Measurements from ENCODE around the gene TBCCD1.
"Not testable (repeated sequence)": the region's sequence is repeated elsewhere in the genome, so short reads cannot be mapped to it uniquely, and the experiment has no call there.

Gene TBCCD1

DNA sequence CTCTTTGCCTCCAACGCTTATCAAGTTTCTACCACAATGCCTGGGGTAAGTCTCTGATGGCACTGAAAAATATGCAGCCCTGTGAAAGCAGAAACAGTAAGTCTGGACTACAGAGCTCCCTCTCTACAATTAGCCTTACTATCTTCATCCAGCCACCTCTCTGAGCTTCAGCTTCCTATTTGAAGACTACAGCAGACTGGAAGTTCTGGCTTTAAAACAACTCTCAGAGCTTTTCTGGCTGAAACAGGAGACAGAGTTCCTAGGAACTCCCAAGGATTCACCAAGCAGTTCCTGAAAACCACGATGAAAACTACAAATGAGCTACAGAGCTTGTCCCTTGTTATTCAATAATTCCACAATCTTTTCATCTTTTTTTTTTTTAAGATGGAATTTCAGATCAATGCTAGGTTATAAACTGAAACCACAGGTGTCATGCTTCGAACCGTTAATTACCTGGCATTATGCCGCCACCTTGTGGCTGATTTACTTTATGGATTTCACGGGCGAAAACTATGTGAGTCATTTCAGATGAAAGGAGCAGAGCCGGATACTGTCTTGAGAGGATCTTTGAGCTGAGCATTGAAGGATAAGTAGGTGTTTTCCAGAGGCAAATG lies 26.8 kb downstream of the TBCCD1 start:
- H3K36me3 ChIP-seq (ENCODE audit: insufficient read depth, low read depth, low read length) = no peaks in the 10 kb centered on the region
- H3K27me3 ChIP-seq (ENCODE audit: insufficient read depth, low read length) = no peaks in the 10 kb centered on the region
- H3K4me1 ChIP-seq (ENCODE audit: insufficient read depth, low read length) = no peaks in the 10 kb centered on the region
- no peak overlapping the region for H3K9ac ChIP-seq (ENCODE audit: low read depth, low read length)
- no peak overlapping the region for H3K27ac ChIP-seq (ENCODE audit: low read length)
- no peak overlapping the region for H3K4me3 ChIP-seq (ENCODE audit: low read length)
- H3K9me3 ChIP-seq (ENCODE audit: insufficient read depth, low read depth, low read length) = no peaks in the 10 kb centered on the region

DNA sequence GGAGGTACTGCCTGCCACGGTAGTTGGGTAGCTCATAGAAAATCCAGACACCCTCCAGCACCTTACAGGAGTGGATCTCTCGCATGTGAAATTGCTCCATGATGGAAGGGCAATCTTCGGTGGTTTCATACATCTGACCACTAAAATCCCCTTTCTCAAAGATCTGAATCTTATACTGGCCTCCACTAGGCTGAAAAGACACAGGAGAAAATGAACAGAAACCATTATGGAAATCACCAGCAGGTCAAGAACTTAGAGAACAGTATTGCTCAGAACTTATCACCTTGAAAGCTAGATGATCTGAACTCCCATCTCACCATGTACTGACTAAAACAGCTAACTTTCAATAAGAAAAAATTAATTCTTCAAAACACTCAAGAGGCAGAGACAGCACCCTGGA lies 28.4 kb downstream of the TBCCD1 start:
- Histone ChIP-seq H3K9ac (ENCODE audit: low read depth, low read length) (no peak overlapping the region), H3K9me3 (ENCODE audit: insufficient read depth, low read depth, low read length) (no peaks in the 10 kb centered on the region), H3K4me1 (ENCODE audit: insufficient read depth, low read length) (no peaks in the 10 kb centered on the region), H3K4me3 (ENCODE audit: low read length) (no peak overlapping the region), H3K36me3 (ENCODE audit: insufficient read depth, low read depth, low read length) (no peaks in the 10 kb centered on the region), H3K27me3 (ENCODE audit: insufficient read depth, low read length) (no peaks in the 10 kb centered on the region), H3K27ac (ENCODE audit: low read length) (no peak overlapping the region)

DNA sequence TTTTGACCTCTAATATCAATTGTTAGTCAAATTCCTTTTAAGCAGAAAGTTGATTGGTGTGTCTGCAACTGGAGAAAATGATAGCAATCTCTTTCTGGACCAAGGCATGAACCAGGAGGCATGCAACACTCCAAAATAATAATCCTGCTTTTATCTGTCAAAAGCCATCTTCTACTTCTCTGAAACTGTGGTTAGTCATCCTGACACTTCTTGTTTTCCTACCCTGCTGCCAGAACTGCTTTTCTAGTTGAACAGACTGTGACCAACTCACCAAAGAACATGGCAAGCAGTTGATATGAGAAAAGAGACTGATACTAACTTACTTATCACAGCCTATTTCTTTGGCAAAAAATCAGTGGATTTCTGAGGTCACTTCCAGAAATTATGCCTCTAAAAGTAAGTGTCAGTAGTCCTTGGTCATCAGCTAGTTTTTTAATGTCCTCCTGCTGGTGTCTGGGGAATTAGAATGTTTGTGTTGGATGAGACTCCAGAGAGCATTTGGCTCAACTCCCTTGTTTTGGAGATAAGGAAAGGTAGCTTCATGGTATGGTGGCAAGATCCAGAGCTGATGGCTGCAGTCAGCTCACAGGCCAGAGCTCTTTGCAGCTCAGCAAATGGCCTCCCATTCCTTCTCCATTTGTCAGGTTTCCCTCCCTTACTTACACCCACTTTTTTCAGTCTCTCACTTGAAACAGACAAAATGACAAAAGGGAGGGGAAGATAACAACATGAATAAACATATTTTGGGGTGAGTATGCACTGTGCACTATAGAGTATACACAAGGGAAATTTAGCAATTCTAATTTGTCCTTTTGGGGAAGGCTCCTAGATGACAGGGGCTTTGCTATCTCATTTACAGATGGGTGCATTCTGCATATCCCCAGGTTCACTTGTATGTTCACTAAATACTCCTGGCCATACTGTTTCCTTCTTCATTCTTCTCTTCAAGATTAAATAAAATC lies 30.0 kb downstream of the TBCCD1 start:
- Histone ChIP-seq H3K27me3 (ENCODE audit: insufficient read depth, low read length) (no peaks in the 10 kb centered on the region), H3K4me3 (ENCODE audit: low read length) (no peak overlapping the region), H3K27ac (ENCODE audit: low read length) (no peak overlapping the region), H3K4me1 (ENCODE audit: insufficient read depth, low read length) (no peaks in the 10 kb centered on the region), H3K36me3 (ENCODE audit: insufficient read depth, low read depth, low read length) (no peaks in the 10 kb centered on the region), H3K9me3 (ENCODE audit: insufficient read depth, low read depth, low read length) (no peaks in the 10 kb centered on the region), H3K9ac (ENCODE audit: low read depth, low read length) (no peak overlapping the region)

DNA sequence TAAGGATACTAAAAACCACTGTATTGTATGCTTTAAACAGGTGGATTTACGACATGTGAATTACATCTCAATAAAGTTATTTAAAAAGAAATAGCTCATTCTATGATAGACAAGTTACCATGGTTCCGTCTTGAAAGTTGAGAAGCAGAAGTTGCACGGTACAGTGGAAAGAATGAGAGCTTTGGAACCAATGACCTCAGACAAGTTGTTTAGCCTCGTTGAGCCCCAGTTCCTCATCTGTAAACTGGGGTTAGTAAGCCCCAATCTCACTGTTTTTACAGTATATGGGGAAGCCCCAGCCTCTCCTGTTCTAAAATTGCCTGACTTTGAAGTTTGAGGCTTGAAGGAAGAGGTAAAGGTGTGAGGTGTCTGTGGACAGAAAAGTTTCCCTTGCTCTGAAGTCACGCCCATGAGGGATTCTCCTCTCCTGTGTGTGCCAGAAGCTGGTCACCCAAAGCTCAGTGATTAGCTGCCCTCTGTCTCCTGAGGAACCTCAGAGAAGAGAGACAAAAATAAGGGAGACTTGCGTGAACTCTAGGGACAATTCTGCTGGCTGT lies 32.9 kb downstream of the TBCCD1 start:
- no peaks in the 10 kb centered on the region for H3K36me3 ChIP-seq (ENCODE audit: insufficient read depth, low read depth, low read length)
- H3K9me3 ChIP-seq (ENCODE audit: insufficient read depth, low read depth, low read length) = no peaks in the 10 kb centered on the region
- H3K27ac ChIP-seq (ENCODE audit: low read length) = no peak overlapping the region
- H3K27me3 ChIP-seq (ENCODE audit: insufficient read depth, low read length) = no peaks in the 10 kb centered on the region
- no peak overlapping the region for H3K9ac ChIP-seq (ENCODE audit: low read depth, low read length)
- H3K4me3 ChIP-seq (ENCODE audit: low read length) = no peak overlapping the region
- peaks cover 6% of the 10 kb centered on the region; the same call in 1 of the 2 replicates for H3K4me1 ChIP-seq (ENCODE audit: insufficient read depth, low read length)

DNA sequence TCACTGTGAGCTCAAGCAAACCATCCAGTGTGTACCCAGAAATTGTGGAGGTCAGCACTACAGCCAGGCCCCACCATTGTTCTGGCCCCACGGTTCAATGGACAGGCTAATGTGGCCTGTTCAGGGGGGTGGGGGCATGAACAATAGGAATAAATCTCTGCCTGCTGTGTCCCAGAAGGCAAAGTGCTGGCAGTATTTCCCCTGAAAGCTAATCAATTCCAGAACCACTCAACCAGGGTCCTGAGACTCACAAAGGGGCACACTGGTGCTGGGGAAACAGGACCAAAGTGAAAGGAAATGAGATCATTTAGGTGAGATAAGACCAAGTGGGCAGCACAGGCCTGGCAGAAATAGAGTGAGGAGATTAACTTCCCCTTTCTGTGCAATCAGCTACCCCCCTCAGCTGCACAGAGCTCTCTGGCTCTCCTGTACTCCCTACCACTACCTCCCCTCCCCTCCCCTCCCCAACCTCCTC lies 34.5 kb downstream of the TBCCD1 start:
- Histone ChIP-seq H3K9ac (ENCODE audit: low read depth, low read length) (no peak overlapping the region), H3K27ac (ENCODE audit: low read length) (no peak overlapping the region), H3K27me3 (ENCODE audit: insufficient read depth, low read length) (no peaks in the 10 kb centered on the region)

DNA sequence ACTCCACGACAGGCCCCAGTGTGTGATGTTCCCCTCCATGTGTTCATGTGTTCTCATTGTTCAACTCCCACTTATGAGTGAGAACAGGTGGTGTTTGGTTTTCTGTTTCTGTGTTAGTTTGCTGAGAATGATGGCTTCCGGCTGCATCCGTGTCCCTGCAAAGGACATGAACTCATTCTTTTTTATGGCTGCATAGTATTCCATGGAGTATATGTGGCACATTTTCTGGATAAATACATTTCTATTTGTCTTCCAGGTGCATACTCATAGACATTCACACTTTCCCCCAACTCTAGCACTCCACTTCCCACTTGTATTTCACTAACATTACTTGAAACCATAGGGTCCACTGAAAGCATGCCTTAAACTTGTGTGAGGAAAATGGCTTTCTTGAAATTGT lies 35.4 kb downstream of the TBCCD1 start:
- not testable (repeated sequence) for H3K27ac ChIP-seq (ENCODE audit: low read length); H3K9me3 ChIP-seq (ENCODE audit: insufficient read depth, low read depth, low read length); H3K4me1 ChIP-seq (ENCODE audit: insufficient read depth, low read length); H3K36me3 ChIP-seq (ENCODE audit: insufficient read depth, low read depth, low read length); H3K27me3 ChIP-seq (ENCODE audit: insufficient read depth, low read length); H3K4me3 ChIP-seq (ENCODE audit: low read length); H3K9ac ChIP-seq (ENCODE audit: low read depth, low read length)

More for the DNA sequence above, 34.5 kb downstream of the TBCCD1 start:
- Histone ChIP-seq H3K36me3 (ENCODE audit: insufficient read depth, low read depth, low read length) (no peaks in the 10 kb centered on the region), H3K4me3 (ENCODE audit: low read length) (no peak overlapping the region), H3K9me3 (ENCODE audit: insufficient read depth, low read depth, low read length) (no peaks in the 10 kb centered on the region), H3K4me1 (ENCODE audit: insufficient read depth, low read length) (peaks cover 6% of the 10 kb centered on the region; the same call in 1 of the 2 replicates)

DNA sequence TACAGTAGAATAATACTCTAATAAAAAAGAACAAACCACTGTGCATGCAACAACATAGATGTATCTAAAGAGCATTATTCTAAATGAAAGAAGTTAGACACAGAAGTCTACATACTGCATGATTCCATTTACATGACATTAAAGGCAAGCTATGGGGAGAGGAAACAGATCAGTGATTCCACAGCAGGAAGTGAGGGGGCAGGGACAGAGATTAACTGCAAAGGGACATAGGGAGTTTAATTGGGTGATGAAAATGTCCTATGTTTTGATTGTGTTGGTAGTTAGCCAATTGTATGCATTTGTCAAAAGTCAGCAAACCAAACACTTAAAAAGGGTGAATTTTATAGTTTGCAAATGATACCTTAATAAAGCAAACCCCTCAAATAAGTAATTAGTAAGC lies 36.7 kb downstream of the TBCCD1 start:
- Histone ChIP-seq H3K27ac (ENCODE audit: low read length) (no peak overlapping the region), H3K9me3 (ENCODE audit: insufficient read depth, low read depth, low read length) (no peaks in the 10 kb centered on the region), H3K4me3 (ENCODE audit: low read length) (no peak overlapping the region), H3K4me1 (ENCODE audit: insufficient read depth, low read length) (peaks cover 6% of the 10 kb centered on the region; the same call in 1 of the 2 replicates), H3K9ac (ENCODE audit: low read depth, low read length) (no peak overlapping the region), H3K36me3 (ENCODE audit: insufficient read depth, low read depth, low read length) (no peaks in the 10 kb centered on the region), H3K27me3 (ENCODE audit: insufficient read depth, low read length) (no peaks in the 10 kb centered on the region)

DNA sequence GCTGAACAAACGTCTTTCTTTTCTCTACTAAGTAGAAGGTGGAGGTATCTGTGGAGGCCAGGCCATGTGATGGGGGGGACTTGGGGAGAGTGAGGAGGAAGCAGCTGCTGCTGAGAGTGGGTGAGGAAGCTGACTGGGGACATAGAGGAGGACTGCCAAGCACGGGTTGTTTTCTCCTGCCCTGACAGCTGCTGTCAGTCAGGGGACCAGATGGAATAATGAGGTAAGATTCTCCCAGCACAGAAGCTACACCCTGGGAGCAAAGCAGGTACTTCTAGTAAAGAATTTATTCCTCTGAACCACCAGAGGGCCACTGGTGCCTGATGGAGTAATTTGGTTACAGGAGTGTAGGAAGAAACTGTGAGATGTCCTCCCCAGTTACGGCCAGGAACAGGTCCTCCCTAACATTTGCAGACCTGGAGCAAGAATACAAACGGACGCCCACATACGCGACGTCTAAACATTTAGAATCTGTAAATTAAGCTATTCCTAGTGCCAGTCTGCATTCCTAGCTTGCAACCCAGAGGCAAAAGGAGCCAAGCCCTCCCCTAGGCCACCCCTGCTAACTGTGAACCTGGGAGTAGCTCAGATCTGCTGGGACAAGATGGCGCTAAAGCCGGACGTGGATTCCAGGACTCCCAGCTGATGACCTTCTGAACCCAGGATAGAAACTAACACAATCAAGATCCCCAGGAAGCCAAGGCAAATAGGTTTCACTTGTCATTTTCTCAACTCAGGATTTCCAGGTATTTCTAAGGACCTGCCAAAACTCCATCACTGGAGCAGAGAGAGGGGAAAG lies 37.7 kb downstream of the TBCCD1 start:
- H3K27me3 ChIP-seq (ENCODE audit: insufficient read depth, low read length) = no peaks in the 10 kb centered on the region
- H3K27ac ChIP-seq (ENCODE audit: low read length) = no peak overlapping the region
- H3K9ac ChIP-seq (ENCODE audit: low read depth, low read length) = no peak overlapping the region
- no peak overlapping the region for H3K4me3 ChIP-seq (ENCODE audit: low read length)
- H3K9me3 ChIP-seq (ENCODE audit: insufficient read depth, low read depth, low read length) = no peaks in the 10 kb centered on the region
- peaks cover 6% of the 10 kb centered on the region; the same call in 1 of the 2 replicates for H3K4me1 ChIP-seq (ENCODE audit: insufficient read depth, low read length)
- no peaks in the 10 kb centered on the region for H3K36me3 ChIP-seq (ENCODE audit: insufficient read depth, low read depth, low read length)

DNA sequence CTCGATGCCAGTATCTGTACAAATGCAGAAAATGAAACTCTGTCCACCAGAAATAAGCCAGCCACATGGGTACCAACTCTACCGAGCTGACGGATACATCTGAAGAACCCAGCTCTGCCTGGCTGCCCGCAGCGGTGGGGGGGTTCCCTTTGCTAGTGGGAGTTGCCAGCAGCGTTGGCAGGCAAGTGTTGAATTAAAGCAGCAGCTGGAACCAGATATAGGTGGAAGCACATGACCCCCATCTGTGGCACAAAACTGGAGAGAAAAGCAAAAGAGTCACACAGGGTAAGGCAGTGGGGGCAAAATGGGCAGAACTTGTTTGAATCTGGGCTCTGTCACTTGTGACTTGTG lies 40.9 kb downstream of the TBCCD1 start:
- no peak overlapping the region for H3K9ac ChIP-seq (ENCODE audit: low read depth, low read length)
- no peaks in the 10 kb centered on the region for H3K9me3 ChIP-seq (ENCODE audit: insufficient read depth, low read depth, low read length)
- no peaks in the 10 kb centered on the region for H3K36me3 ChIP-seq (ENCODE audit: insufficient read depth, low read depth, low read length)

DNA sequence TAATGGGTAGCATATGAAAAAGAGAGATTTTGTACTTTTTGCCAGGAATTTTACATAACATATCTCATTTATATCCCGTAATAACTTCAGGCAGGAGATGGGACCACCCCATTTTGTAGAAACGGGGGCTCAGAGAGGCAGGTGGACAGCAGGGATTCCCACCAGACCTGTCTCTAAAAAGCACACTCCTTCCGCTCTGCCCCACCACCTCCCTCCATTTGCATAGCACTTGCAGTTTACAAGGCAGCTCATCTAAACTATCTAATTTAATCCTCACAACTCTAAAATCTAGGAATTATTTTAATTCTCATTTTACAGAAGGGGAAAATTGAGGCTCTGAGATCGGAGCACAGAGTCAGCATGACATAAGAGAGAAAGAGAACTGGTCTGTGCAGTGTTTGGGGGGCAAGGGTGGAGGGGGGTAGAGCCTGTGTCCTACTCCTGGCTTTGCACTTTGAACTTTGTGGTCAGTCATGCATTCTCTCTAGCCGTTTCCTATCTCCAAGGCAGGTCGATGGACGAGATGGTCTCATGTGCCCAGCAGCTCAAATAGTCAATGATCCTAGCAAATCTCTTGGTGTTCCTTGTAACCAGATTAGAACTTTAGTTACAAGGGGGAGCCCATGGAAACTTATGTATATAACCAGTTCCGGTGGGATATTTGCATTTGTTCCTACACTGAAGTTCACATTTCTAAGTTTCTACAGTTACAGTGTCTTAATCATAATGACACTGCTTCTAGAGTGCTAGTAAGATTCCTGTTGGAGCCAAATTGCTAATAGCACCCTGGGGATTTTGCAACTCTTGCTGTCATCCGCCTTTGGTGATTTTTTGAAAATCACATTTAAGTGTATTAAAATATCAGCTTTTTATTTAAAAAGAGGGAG lies 41.5 kb downstream of the TBCCD1 start:
- no peaks in the 10 kb centered on the region for H3K36me3 ChIP-seq (ENCODE audit: insufficient read depth, low read depth, low read length)
- no peak overlapping the region for H3K4me3 ChIP-seq (ENCODE audit: low read length)
- no peak overlapping the region for H3K9ac ChIP-seq (ENCODE audit: low read depth, low read length)
- no peak overlapping the region for H3K27ac ChIP-seq (ENCODE audit: low read length)
- H3K4me1 ChIP-seq (ENCODE audit: insufficient read depth, low read length) = peaks cover 3% of the 10 kb centered on the region; the same call in 1 of the 2 replicates
- H3K27me3 ChIP-seq (ENCODE audit: insufficient read depth, low read length) = no peaks in the 10 kb centered on the region
- H3K9me3 ChIP-seq (ENCODE audit: insufficient read depth, low read depth, low read length) = no peaks in the 10 kb centered on the region

More for the DNA sequence above, 40.9 kb downstream of the TBCCD1 start:
- H3K4me3 ChIP-seq (ENCODE audit: low read length) = no peak overlapping the region
- H3K4me1 ChIP-seq (ENCODE audit: insufficient read depth, low read length) = peaks cover 6% of the 10 kb centered on the region; the same call in 1 of the 2 replicates
- H3K27ac ChIP-seq (ENCODE audit: low read length) = no peak overlapping the region
- H3K27me3 ChIP-seq (ENCODE audit: insufficient read depth, low read length) = no peaks in the 10 kb centered on the region

Measured in iPS-20b (cell line).